Subcutaneous abdominal adipose tissue (tissue), 5 donors: ENCODE measurements around the gene TNPO3.

Experiments
- H3K27ac ChIP-seq: one replicate; pipeline ENCODE4 v1.7.0; 2013; ENCODE audit warnings: low read depth, mild to moderate bottlenecking, inconsistent platforms, low read length, moderate library complexity
- H3K27me3 ChIP-seq, 5 donors: one replicate each; pipeline ENCODE4 v1.7.0; 2013; ENCODE audit warnings: low read length in 5 of 5, inconsistent platforms in 1 of 5; ENCODE audit not compliant: control insufficient read depth in 5 of 5, insufficient read depth in 4 of 5
- H3K36me3 ChIP-seq, 5 donors: one replicate each; pipeline ENCODE4 v1.7.0; 2013; ENCODE audit warnings: low read length in 5 of 5; ENCODE audit not compliant: control insufficient read depth in 5 of 5, insufficient read depth in 5 of 5
- H3K4me1 ChIP-seq, 5 donors: one replicate each; pipeline ENCODE4 v1.7.0; 2013; ENCODE audit warnings: low read length in 5 of 5, mild to moderate bottlenecking in 3 of 5, moderate library complexity in 1 of 5; ENCODE audit not compliant: control insufficient read depth in 5 of 5, insufficient read depth in 5 of 5
- H3K4me3 ChIP-seq, 5 donors: one replicate each; pipeline ENCODE4 v1.7.0; 2013; ENCODE audit warnings: low read length in 5 of 5, low read depth in 1 of 5
- H3K9ac ChIP-seq, 5 donors: one replicate each; pipeline ENCODE4 v1.7.0; 2013; ENCODE audit warnings: low read length in 5 of 5, mild to moderate bottlenecking in 4 of 5, moderate library complexity in 3 of 5
- H3K9me3 ChIP-seq, 5 donors: one replicate each; pipeline ENCODE4 v1.7.0; 2013; ENCODE audit warnings: low read length in 5 of 5; ENCODE audit not compliant: control insufficient read depth in 5 of 5
- donor health status: healthy.
- donor health status: healthy.
- donor health status: healthy.
- donor health status: healthy.
- donor health status: healthy.

TNPO3 gene

GRCh38 chr7:128928159-128928813, 126.6 kb downstream of the TNPO3 start:
- Histone ChIP-seq H3K4me1 (peaks cover 0 to 10% (median 8%) of the 10 kb centered on the region in 5 donors), H3K36me3 (no peaks in the 10 kb centered on the region), H3K27ac (no peak overlapping the region), H3K9me3 (no peaks in the 10 kb centered on the region), H3K9ac (no peak overlapping the region), H3K4me3 (no peak overlapping the region), H3K27me3 (peaks cover 3 to 17% (median 9%) of the 10 kb centered on the region in 5 donors)

DNA sequence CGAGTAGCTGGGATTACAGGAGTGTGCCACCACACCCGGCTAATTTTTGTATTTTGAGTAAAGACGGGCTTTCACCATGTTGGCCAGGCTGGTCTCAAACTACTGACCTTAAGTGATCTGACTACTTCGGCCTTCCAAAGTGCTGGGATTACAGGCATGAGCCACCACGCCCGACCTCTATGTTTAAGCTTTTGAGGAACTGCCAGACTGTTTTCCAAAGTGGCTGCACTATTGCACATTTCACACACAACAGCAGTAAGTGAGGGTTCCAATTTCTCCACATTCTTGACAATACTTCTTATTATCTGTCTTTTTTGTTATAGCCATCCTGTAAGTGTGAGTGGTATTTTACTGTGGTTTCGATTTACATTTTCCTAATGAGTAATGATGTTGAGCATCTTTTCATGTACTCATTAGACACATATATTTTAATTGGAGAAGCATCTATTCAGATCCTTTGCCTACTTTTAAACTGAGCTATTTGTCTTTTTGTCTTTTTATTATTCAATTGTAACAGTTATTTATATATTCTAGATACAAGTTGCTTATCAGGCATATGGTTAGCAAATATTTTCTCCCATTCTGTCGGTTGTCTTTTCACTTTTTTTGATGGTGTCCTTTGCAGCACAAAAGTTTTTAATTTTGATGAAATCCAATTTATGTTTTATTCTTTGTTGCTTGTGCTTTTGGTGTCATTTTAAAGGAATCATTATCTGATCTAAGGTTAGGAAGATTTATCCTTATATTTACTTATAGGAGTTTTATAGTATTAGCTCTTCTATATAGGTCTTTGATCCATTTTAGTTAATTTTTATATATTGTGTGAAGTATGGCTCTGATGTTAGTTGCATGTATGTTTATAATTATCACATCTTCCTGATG, 130.0 kb downstream of the TNPO3 start:
- Histone ChIP-seq H3K9me3 (no peaks in the 10 kb centered on the region), H3K9ac (no peak overlapping the region), H3K36me3 (no peaks in the 10 kb centered on the region), H3K27me3 (peaks cover 0 to 20% (median 8%) of the 10 kb centered on the region in 5 donors), H3K27ac (no peak overlapping the region), H3K4me3 (no peak overlapping the region), H3K4me1 (peaks cover 0 to 5% (median 0%) of the 10 kb centered on the region in 5 donors)

- Histone ChIP-seq H3K4me3 (no peak overlapping the region), H3K9ac (no peak overlapping the region), H3K27ac (no peak overlapping the region), H3K4me1 (peaks cover 0 to 12% (median 0%) of the 10 kb centered on the region in 5 donors), H3K9me3 (no peaks in the 10 kb centered on the region), H3K27me3 (peaks cover 0 to 26% (median 9%) of the 10 kb centered on the region in 5 donors), H3K36me3 (no peaks in the 10 kb centered on the region)
Measured at GRCh38 chr7:128923411-128923800, 131.5 kb downstream of the TNPO3 start.

DNA sequence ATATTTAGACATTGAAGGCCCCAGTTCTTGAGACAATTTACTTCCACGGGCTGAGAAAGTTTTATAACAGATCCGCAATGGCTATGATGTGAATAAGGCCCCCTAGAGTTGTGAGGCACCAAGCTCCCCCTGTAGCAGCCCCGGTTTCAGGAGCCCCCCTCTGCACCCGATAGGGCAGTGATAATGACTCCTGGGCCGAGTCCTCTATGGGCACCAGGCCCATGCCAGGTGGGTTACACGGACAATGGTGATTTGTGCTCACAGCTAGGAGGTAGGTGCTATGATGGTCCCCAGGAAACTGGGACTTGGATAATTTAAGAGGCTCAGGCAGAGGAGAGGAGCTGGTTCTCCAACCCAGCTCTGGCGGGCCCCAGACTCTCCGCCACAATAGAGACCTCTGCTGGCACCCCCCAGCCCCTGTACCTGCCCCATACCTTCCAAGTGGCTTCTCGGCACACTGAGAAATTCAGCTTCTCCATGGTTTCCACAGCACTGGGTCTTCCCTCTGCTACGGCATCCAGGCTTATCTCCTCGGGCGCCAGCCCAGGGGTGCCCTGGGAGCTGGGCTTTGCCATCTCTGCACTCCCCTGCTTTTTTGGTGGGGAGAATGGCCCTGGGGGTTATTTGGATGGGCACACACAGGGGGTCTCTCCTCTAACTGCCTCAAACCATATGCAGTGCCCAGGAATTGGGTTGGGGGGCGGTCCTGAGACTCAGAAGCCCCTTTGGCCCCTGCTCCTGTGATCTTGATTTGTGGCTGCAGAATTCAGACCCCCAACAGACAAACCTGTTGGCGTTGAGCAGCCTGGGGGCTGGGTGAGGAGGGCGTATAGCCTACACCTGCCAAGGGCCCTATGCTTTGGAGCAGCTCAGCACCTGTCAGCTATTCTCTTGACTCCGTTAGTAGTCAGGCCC, 132.2 kb downstream of the TNPO3 start:
- H3K4me1 ChIP-seq: peaks cover 0 to 12% (median 0%) of the 10 kb centered on the region in 5 donors
- peaks cover 0 to 29% (median 9%) of the 10 kb centered on the region in 5 donors for H3K27me3 ChIP-seq
- H3K9me3 ChIP-seq: no peaks in the 10 kb centered on the region
- no peak overlapping the region for H3K4me3 ChIP-seq
- H3K9ac ChIP-seq: no peak overlapping the region
- H3K36me3 ChIP-seq: no peaks in the 10 kb centered on the region
- no peak overlapping the region for H3K27ac ChIP-seq

- Histone ChIP-seq H3K27me3 (peaks cover 0 to 32% (median 9%) of the 10 kb centered on the region in 5 donors), H3K27ac (no peak overlapping the region), H3K36me3 (no peaks in the 10 kb centered on the region), H3K9me3 (no peaks in the 10 kb centered on the region), H3K4me3 (no peak overlapping the region), H3K4me1 (peaks cover 0 to 12% (median 0%) of the 10 kb centered on the region in 5 donors), H3K9ac (no peak overlapping the region)
Measured at GRCh38 chr7:128921866-128922440, 133.0 kb downstream of the TNPO3 start.

DNA sequence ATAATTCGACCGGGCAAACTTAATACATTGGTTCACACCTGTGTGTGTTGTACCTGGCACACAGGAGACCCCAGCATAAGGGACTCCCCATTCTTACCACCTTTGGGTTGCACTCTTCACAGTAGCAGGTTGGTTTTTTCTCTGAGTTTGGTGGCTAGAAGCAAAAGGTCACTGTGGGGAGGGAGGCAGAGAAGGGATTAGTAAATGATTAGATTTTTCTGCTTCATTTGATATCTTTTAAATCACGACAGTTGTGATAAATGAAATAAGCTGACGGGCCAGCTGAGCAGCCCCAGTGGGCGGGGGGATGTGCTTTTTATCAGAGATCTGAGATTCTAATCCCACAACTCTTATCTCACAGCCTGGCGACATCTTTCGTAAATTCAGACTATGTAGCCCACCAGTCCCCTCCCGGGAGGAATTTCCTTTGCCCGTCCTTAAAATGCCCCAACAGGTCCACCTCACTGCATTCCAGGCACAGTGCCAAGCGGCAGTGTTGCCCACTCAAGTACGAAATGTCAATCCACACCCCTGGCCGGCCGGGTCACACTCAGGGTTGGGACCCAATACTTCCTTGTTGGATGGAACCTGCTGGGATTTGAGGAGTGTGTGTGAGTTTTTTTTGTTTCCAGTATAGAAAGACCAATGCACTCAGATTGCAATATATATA, 133.9 kb downstream of the TNPO3 start:
- Histone ChIP-seq H3K36me3 (no peaks in the 10 kb centered on the region), H3K9me3 (no peaks in the 10 kb centered on the region), H3K9ac (no peak overlapping the region), H3K27me3 (peaks cover 0 to 38% (median 9%) of the 10 kb centered on the region in 5 donors), H3K4me3 (no peak overlapping the region), H3K4me1 (peaks cover 0 to 12% (median 0%) of the 10 kb centered on the region in 5 donors), H3K27ac (no peak overlapping the region)

DNA sequence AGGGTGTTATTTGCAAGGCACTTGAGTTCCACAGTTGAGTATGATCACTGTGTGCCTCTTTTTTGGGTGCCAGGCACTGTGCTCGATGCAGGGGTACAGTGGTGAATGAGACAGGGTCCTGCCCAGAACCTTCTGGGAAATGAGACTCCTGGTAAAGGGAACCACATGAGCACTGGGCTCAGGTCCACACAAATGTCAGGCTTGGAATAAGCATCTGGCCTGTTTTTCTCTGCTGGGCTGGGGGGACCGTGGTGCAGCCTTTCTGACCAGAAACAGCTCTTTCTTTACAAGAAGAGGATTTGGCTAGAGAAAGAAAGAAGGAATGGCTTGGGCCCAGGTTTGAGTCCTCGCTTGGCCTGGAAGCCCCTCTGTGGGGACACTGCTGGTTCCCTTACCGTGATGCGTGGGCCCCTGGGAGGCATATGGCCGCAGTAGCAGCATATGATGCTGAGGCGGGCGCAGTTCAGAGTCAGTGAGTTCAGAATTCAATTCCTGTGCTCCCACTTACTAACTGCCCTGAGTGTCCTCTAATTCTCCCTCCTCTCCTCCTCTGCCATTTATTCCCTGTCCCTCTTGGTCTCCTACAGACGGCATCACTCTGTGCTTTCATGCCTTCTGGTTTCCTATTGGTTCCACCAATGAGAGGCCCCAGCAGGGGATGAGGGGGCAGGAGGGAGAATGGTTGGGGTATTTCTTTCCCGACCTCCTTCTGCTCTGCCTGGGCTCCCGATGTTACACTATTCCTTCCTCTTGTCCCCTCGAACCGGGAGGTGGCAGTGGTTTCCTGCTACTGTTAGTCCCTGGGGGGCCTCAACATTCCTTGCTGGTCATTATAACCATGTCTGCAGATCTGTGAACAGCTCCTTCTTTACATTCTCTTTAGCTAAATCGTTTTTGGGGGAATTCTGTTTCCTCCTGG, 134.8 kb downstream of the TNPO3 start:
- Histone ChIP-seq H3K9me3 (no peaks in the 10 kb centered on the region), H3K4me1 (peaks cover 0 to 17% (median 5%) of the 10 kb centered on the region in 5 donors), H3K27ac (no peak overlapping the region), H3K9ac (no peak overlapping the region), H3K36me3 (no peaks in the 10 kb centered on the region), H3K4me3 (no peak overlapping the region), H3K27me3 (peaks cover 3 to 42% (median 14%) of the 10 kb centered on the region in 5 donors)

DNA sequence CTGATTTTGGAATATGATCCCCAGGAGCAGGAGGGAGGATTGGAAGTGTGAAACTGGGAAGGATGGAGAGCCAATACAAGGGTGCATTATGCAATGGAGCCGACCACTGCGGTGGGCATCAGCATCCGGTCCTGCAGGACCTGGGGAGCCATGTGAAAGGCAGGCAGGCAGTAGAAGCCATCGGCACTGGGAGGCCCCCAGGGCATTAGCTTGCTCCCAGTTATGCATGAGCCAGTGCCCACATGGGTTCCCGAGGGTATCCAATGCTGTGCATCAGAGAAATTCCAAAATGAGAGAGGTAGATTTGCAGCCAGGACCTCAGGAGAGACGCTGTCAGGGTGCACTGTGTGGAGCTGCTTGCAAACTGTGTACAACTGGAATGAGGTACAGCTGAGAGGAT, 135.7 kb downstream of the TNPO3 start:
- Histone ChIP-seq H3K9me3 (no peaks in the 10 kb centered on the region), H3K27me3 (peaks cover 7 to 49% (median 20%) of the 10 kb centered on the region in 5 donors), H3K4me1 (peaks cover 0 to 17% (median 6%) of the 10 kb centered on the region in 5 donors), H3K36me3 (no peaks in the 10 kb centered on the region), H3K4me3 (no peak overlapping the region), H3K9ac (no peak overlapping the region), H3K27ac (no peak overlapping the region)
